Stomach (tissue), 9 donors: Measurements from ENCODE around the gene RNF13. TPM values are rescaled to one million over a fixed set of nuclear protein-coding genes. Genes with fewer than 3 reads are reported as not detected.

Experiments
- DNase-seq, 2 donors: peaks; one replicate each; pipeline versions ENCODE4 v3.0.0 to v3.0.0-alpha.2; 2013 to 2019
- H3K27ac ChIP-seq, 5 donors: fragments of 200-600 bp in 4 of 5; sonication (generic) in 4 of 5; one replicate each; pipeline ENCODE4 v1.5.1; 2013 to 2019; ENCODE audit warnings: mild to moderate bottlenecking in 1 of 5, moderate library complexity in 1 of 5
- H3K27me3 ChIP-seq, 3 donors: fragments of 200-600 bp; sonication (generic); one replicate each; pipeline ENCODE4 v1.5.1; 2017 to 2019; ENCODE audit warnings: mixed run types in 1 of 3
- H3K36me3 ChIP-seq, 4 donors: fragments of 200-600 bp; sonication (generic); 1 replicate in 3 of 4; 2 replicates in 1 of 4; pipeline ENCODE4 v1.5.1; 2016 to 2019
- H3K4me1 ChIP-seq, 4 donors: fragments of 200-600 bp; sonication (generic); one replicate each; pipeline ENCODE4 v1.5.1; 2016 to 2019
- H3K4me3 ChIP-seq, 4 donors: fragments of 200-600 bp; sonication (generic) in 3 of 4; one replicate each; pipeline ENCODE4 v1.5.1; 2016 to 2019; ENCODE audit warnings: mild to moderate bottlenecking in 1 of 4
- H3K9me3 ChIP-seq, 4 donors: fragments of 200-600 bp; sonication (generic); one replicate each; pipeline ENCODE4 v1.5.1; 2016 to 2019
- CTCF ChIP-seq, 7 experiments: fragments of 450-650 bp in 4 of 7; fragments of 200-600 bp in 3 of 7; sonication (generic) in 3 of 7; IDR thresholded peaks; one replicate each; pipeline ENCODE4 v1.5.1; 2016 to 2019; ENCODE audit warnings: antibody characterized with exemption in 7 of 7, control low read depth in 2 of 7, mild to moderate bottlenecking in 1 of 7
- EP300 ChIP-seq: sonication (generic); formaldehyde crosslinking; IDR thresholded peaks from one replicate; pipeline ENCODE4 v1.6.1; 2017; ENCODE audit warnings: antibody characterized with exemption
- POLR2A ChIP-seq, 4 donors: fragments of 450-650 bp; IDR thresholded peaks; one replicate each; pipeline ENCODE4 v1.6.1; 2016; ENCODE audit warnings: antibody characterized with exemption in 4 of 4, control low read depth in 2 of 4, mild to moderate bottlenecking in 1 of 4, moderate library complexity in 1 of 4
- POLR2AphosphoS5 ChIP-seq, 3 donors: sonication (generic); formaldehyde crosslinking; IDR thresholded peaks; one replicate each; pipeline ENCODE4 v1.6.1; 2016; ENCODE audit warnings: antibody characterized with exemption in 3 of 3
- WGBS, 5 donors: extraction: QIAGEN DNeasy Blood & Tissue Kit in 3 of 5; methylation state at CpG; one replicate each; pipeline versions ENCODE4 v1.1.5 to v1.1.7; 2013 to 2018; 5-methylcytosine and 5-hydroxymethylcytosine counted together
- intact Hi-C: fragments of 100-400 bp; cut with DNase I; formaldehyde crosslinking; loops from one replicate; pipeline ENCODE4 v1.15.1; 2023; ENCODE audit warnings: low total_unique reads
- polyA plus RNA-seq, 3 donors: library from polyadenylated mRNA; stranded (reverse); fragments of 200-250 nt; gene quantifications; one replicate each; pipeline ENCODE4 v1.2.3, GENCODE V29; 2013
- total RNA-seq, 5 donors: library from RNA; depleted of rRNA; stranded (reverse); fragments of >200 nt; gene quantifications; one replicate each; pipeline versions ENCODE4 v1.1.0 to v1.2.3, GENCODE V29; 2014 to 2016
- donor health status: healthy with polysubstance abuse.
- donor health status: Bipolar disorder and iron deficiency.
- donor health status: healthy.

The RNF13 gene
- total and polyA plus RNA-seq, 8 donors, result 6.7 to 130 (median 31.3) TPM

- TF ChIP-seq POLR2A (IDR thresholded peaks at IDR 0.05) (no peak), POLR2AphosphoS5 (IDR thresholded peaks at IDR 0.05) (no peak), CTCF (IDR thresholded peaks at IDR 0.05) (no peak)
- no peak overlapping the region for H3K4me3 ChIP-seq
- no peaks in the 10 kb centered on the region for H3K9me3 ChIP-seq
- H3K27ac ChIP-seq, result no peak overlapping the region
- intact Hi-C loops, result no loop called here
- H3K27me3 ChIP-seq, result no peaks in the 10 kb centered on the region
- no peak for DNase-seq
- no peaks in the 10 kb centered on the region for H3K36me3 ChIP-seq
- H3K4me1 ChIP-seq, result peaks cover 0 to 22% (median 14%) of the 10 kb centered on the region in 4 donors
Observed at GRCh38 chr3:149809699-149810098, 3.3 kb upstream of the RNF13 start.

- H3K36me3 ChIP-seq, result no peaks in the 10 kb centered on the region
- H3K4me3 ChIP-seq, result no peak overlapping the region
- intact Hi-C loops, result no loop called here
- no peak for TF ChIP-seq POLR2A (IDR thresholded peaks at IDR 0.05)
- no peak for TF ChIP-seq EP300
- TF ChIP-seq CTCF (IDR thresholded peaks at IDR 0.05), result no peak
- no peak for TF ChIP-seq POLR2AphosphoS5 (IDR thresholded peaks at IDR 0.05)
- no peak for DNase-seq
- WGBS, 5 donors, result 53 to 71% (median 68%) methylated on average over 2 of the region's 2 CpGs
- H3K4me1 ChIP-seq, result peaks cover 7 to 33% (median 23%) of the 10 kb centered on the region in 4 donors
- no peak overlapping the region for H3K27ac ChIP-seq
- no peaks in the 10 kb centered on the region for H3K27me3 ChIP-seq
- no peaks in the 10 kb centered on the region for H3K9me3 ChIP-seq
Observed at GRCh38 chr3:149810846-149811245, 2.2 kb upstream of the RNF13 start.

- intact Hi-C loops, result no loop called here
- H3K4me1 ChIP-seq, result peaks cover 13 to 46% (median 31%) of the 10 kb centered on the region in 4 donors
- 10 to 18% (median 11%) methylated on average over 13 of the region's 13 CpGs for WGBS, 5 donors
- no peaks in the 10 kb centered on the region for H3K27me3 ChIP-seq
- H3K4me3 ChIP-seq, result peak overlapping the region; percentile 67 to 77 (median 74)
- no peak for DNase-seq
- no peak for TF ChIP-seq EP300
- no peak for TF ChIP-seq POLR2A (IDR thresholded peaks at IDR 0.05)
- no peak for TF ChIP-seq CTCF (IDR thresholded peaks at IDR 0.05)
- no peak for TF ChIP-seq POLR2AphosphoS5 (IDR thresholded peaks at IDR 0.05)
- H3K36me3 ChIP-seq, result no peaks in the 10 kb centered on the region
- H3K9me3 ChIP-seq, result no peaks in the 10 kb centered on the region
- H3K27ac ChIP-seq, result peak overlapping the region; percentile 98 to 99 (median 99)
Observed at GRCh38 chr3:149812165-149812605, 830 bp upstream of the RNF13 start.

- peak in 1 of 2 donors; percentile 75 for DNase-seq
- peaks cover 13 to 52% (median 29%) of the 10 kb centered on the region in 4 donors for H3K4me1 ChIP-seq
- intact Hi-C loops, result no loop called here
- no peaks in the 10 kb centered on the region for H3K36me3 ChIP-seq
- peak overlapping the region; percentile 67 to 77 (median 74) for H3K4me3 ChIP-seq
- WGBS, 5 donors, result 0 to 1% (median 0%) methylated on average over 29 of the region's 29 CpGs
- H3K9me3 ChIP-seq, result no peaks in the 10 kb centered on the region
- TF ChIP-seq EP300, result no peak
- peak overlapping the region; percentile 98 to 99 (median 99) for H3K27ac ChIP-seq
- no peaks in the 10 kb centered on the region for H3K27me3 ChIP-seq
Observed at GRCh38 chr3:149813367-149814281, 609 bp downstream of the RNF13 start.

- Histone ChIP-seq H3K27me3 (no peaks in the 10 kb centered on the region), H3K9me3 (no peaks in the 10 kb centered on the region), H3K4me3 (peak overlapping the region in 2 of 4 donors; percentile 71 to 76), H3K36me3 (no peaks in the 10 kb centered on the region), H3K4me1 (peaks cover 13 to 63% (median 31%) of the 10 kb centered on the region in 4 donors), H3K27ac (peak overlapping the region in 2 of 5 donors; percentile 99)
- intact Hi-C loops, result no loop called here
- DNase-seq, result no peak
- WGBS, 5 donors, result 74 to 86% (median 79%) methylated on average over 1 of the region's 1 CpG
- no peak for TF ChIP-seq CTCF (IDR thresholded peaks at IDR 0.05)
- no peak for TF ChIP-seq POLR2A (IDR thresholded peaks at IDR 0.05)
- no peak for TF ChIP-seq POLR2AphosphoS5 (IDR thresholded peaks at IDR 0.05)
- TF ChIP-seq EP300, result no peak
Observed at GRCh38 chr3:149815321-149815720, 2.3 kb downstream of the RNF13 start.
